Panc1 (cell line): ENCODE data around the gene DPP4.

Experiments used
- CTCF ChIP-seq: fragments of 450-650 bp; IDR thresholded peaks from 2 replicates; pipeline ENCODE4 v1.5.1; 2017; ENCODE audit warnings: mild to moderate bottlenecking
- POLR2AphosphoS5 ChIP-seq: IDR thresholded peaks from 2 replicates; pipeline ENCODE4 v1.6.1; 2012; ENCODE audit warnings: mild to moderate bottlenecking, low read depth, low read length, moderate library complexity

DNA sequence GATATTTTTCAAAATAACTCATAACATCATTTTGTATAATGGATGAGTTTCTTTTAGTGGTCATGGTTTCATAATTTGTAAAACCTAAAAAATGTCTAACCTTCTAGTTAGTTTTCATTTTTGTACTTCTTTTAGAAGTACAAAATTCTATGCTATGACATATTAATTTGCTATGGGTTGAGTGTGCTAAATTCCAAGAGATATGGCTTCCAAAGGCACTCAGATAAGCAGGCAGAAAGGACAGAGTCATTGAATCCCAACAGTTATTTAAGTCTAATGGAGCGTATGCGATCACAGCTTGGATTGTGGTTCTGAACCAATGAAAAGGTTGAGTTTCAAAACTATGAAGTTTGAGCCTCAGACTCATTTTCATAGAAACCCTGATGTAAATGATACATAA is 41.1 kb upstream of the DPP4 start:
- TF ChIP-seq CTCF (no peak), POLR2AphosphoS5 (no peak)
